Activated CD8-positive, alpha-beta T cell treated with anti-CD3 and anti-CD28 coated beads, Interleukin-2, amount 10 ng/mL, durations not matched to agents 7 days and 5 days (primary cell): Measurements from ENCODE around the gene ZMIZ1. TPM values are rescaled to one million over a fixed set of nuclear protein-coding genes. Genes with fewer than 3 reads are reported as not detected.

ENCODE experiments used
- ATAC-seq: fragments of 150-1000 bp; cut with Tn5 transposase; one replicate; pipeline ENCODE4 v1.10.0; 2021; ENCODE audit warnings: moderate library complexity
- CTCF ChIA-PET: fragments of 350-600 bp; sonication (Branson Sonifier 250); formaldehyde crosslinking; loops from one replicate; lab custom pipeline; 2021; ENCODE audit warnings: antibody characterized with exemption; lab: Charles Lee
- POLR2A ChIA-PET: fragments of 350-600 bp; sonication (Branson Sonifier 250); formaldehyde crosslinking; loops from one replicate; lab custom pipeline; 2021; ENCODE audit warnings: antibody characterized with exemption; lab: Charles Lee
- DNase-seq: peaks from one replicate; pipeline ENCODE4 v3.0.0-alpha.2; 2020
- H3K27ac Mint-ChIP-seq: one replicate; pipeline ENCODE4 v1.8.0; 2021; ENCODE audit warnings: mild to moderate bottlenecking, mixed read lengths
- H3K27me3 Mint-ChIP-seq: one replicate; pipeline ENCODE4 v1.8.0; 2021; ENCODE audit warnings: low read depth, mixed read lengths
- H3K36me3 Mint-ChIP-seq: one replicate; pipeline ENCODE4 v1.8.0; 2021; ENCODE audit warnings: low read depth, mixed read lengths
- H3K4me1 Mint-ChIP-seq: one replicate; pipeline ENCODE4 v1.8.0; 2021; ENCODE audit warnings: low read depth, mixed read lengths
- H3K4me3 Mint-ChIP-seq: one replicate; pipeline ENCODE4 v1.8.0; 2021; ENCODE audit warnings: mild to moderate bottlenecking, mixed read lengths
- H3K9me3 Mint-ChIP-seq: one replicate; pipeline ENCODE4 v1.8.0; 2022; ENCODE audit warnings: mixed read lengths; ENCODE audit not compliant: insufficient read depth
- total RNA-seq, 2 experiments: library from RNA; stranded (reverse); gene quantifications; one replicate each; pipeline ENCODE4 v1.2.3, GENCODE V29; 2021

ZMIZ1 gene
- total RNA-seq, 2 experiments from 2014 or later, result 39.9 to 40.6 TPM

- ChIA-PET CTCF (no interaction called here), POLR2A (no interaction called here)
- peaks cover 26% of the 10 kb centered on the region for H3K4me1 Mint-ChIP-seq
- H3K27ac Mint-ChIP-seq, result no peak overlapping the region
- H3K4me3 Mint-ChIP-seq, result no peak overlapping the region
- no peaks in the 10 kb centered on the region for H3K9me3 Mint-ChIP-seq
- no peak for DNase-seq
- H3K27me3 Mint-ChIP-seq, result no peaks in the 10 kb centered on the region
- no peaks in the 10 kb centered on the region for H3K36me3 Mint-ChIP-seq
- no peak for ATAC-seq
Observed at GRCh38 chr10:79082035-79082373, 13.2 kb downstream of the ZMIZ1 start.

- CTCF ChIA-PET, result interaction anchor here (0.9 kb wide), 1 partner anchor 112 kb away, joined by 3 read pairs; no protein-coding TSS in a partner anchor
- no peak overlapping the region for H3K4me3 Mint-ChIP-seq
Observed at GRCh38 chr10:79082631-79083596, 14.1 kb downstream of the ZMIZ1 start.

GRCh38 chr10:79084012-79084971, 15.5 kb downstream of the ZMIZ1 start:
- H3K9me3 Mint-ChIP-seq, result no peaks in the 10 kb centered on the region
- no peaks in the 10 kb centered on the region for H3K27me3 Mint-ChIP-seq
- peaks cover 24% of the 10 kb centered on the region for H3K4me1 Mint-ChIP-seq
- DNase-seq (no peak), ATAC-seq (peak; percentile 76)
- H3K4me3 Mint-ChIP-seq, result no peak overlapping the region
- no peaks in the 10 kb centered on the region for H3K36me3 Mint-ChIP-seq
- ChIA-PET POLR2A (no interaction called here), CTCF (no interaction called here)
- peak overlapping the region; percentile 5 for H3K27ac Mint-ChIP-seq

More at GRCh38 chr10:79082631-79083596, 14.1 kb downstream of the ZMIZ1 start:
- H3K27ac Mint-ChIP-seq, result peak overlapping the region; percentile 37
- peaks cover 26% of the 10 kb centered on the region for H3K4me1 Mint-ChIP-seq
- POLR2A ChIA-PET, result no interaction called here
- H3K36me3 Mint-ChIP-seq, result no peaks in the 10 kb centered on the region
- H3K9me3 Mint-ChIP-seq, result no peaks in the 10 kb centered on the region
- ATAC-seq (no peak), DNase-seq (no peak)
- H3K27me3 Mint-ChIP-seq, result no peaks in the 10 kb centered on the region

- H3K27ac Mint-ChIP-seq, result no peak overlapping the region
- ChIA-PET POLR2A (no interaction called here), CTCF (no interaction called here)
Observed at GRCh38 chr10:79084972-79085597, 16.3 kb downstream of the ZMIZ1 start.

GRCh38 chr10:79086822-79087221, 18.1 kb downstream of the ZMIZ1 start:
- Mint-ChIP-seq H3K4me3 (no peak overlapping the region), H3K27me3 (no peaks in the 10 kb centered on the region), H3K9me3 (no peaks in the 10 kb centered on the region), H3K27ac (peak overlapping the region; percentile 18), H3K4me1 (peaks cover 29% of the 10 kb centered on the region), H3K36me3 (no peaks in the 10 kb centered on the region)
- DNase-seq (no peak), ATAC-seq (no peak)
- ChIA-PET POLR2A (no interaction called here), CTCF (no interaction called here)

More at GRCh38 chr10:79084972-79085597, 16.3 kb downstream of the ZMIZ1 start:
- H3K36me3 Mint-ChIP-seq, result no peaks in the 10 kb centered on the region
- no peaks in the 10 kb centered on the region for H3K27me3 Mint-ChIP-seq
- no peak for ATAC-seq
- H3K4me3 Mint-ChIP-seq, result no peak overlapping the region
- no peaks in the 10 kb centered on the region for H3K9me3 Mint-ChIP-seq
- no peak for DNase-seq
- peaks cover 26% of the 10 kb centered on the region for H3K4me1 Mint-ChIP-seq

- peaks cover 29% of the 10 kb centered on the region for H3K4me1 Mint-ChIP-seq
- CTCF ChIA-PET, result no interaction called here
- no peak for DNase-seq
- ATAC-seq, result no peak
- POLR2A ChIA-PET, result no interaction called here
- no peaks in the 10 kb centered on the region for H3K36me3 Mint-ChIP-seq
- no peak overlapping the region for H3K27ac Mint-ChIP-seq
- no peak overlapping the region for H3K4me3 Mint-ChIP-seq
- H3K27me3 Mint-ChIP-seq, result no peaks in the 10 kb centered on the region
- no peaks in the 10 kb centered on the region for H3K9me3 Mint-ChIP-seq
Observed at GRCh38 chr10:79087721-79088120, 19.0 kb downstream of the ZMIZ1 start.

GRCh38 chr10:79088176-79088575, 19.4 kb downstream of the ZMIZ1 start:
- no peak for ATAC-seq
- no peaks in the 10 kb centered on the region for H3K9me3 Mint-ChIP-seq
- no peak overlapping the region for H3K4me3 Mint-ChIP-seq
- no peak overlapping the region for H3K27ac Mint-ChIP-seq
- POLR2A ChIA-PET, result no interaction called here
- H3K27me3 Mint-ChIP-seq, result no peaks in the 10 kb centered on the region
- peaks cover 26% of the 10 kb centered on the region for H3K4me1 Mint-ChIP-seq
- CTCF ChIA-PET, result no interaction called here
- no peak for DNase-seq
- no peaks in the 10 kb centered on the region for H3K36me3 Mint-ChIP-seq

- H3K36me3 Mint-ChIP-seq, result no peaks in the 10 kb centered on the region
- DNase-seq, result no peak
- H3K9me3 Mint-ChIP-seq, result no peaks in the 10 kb centered on the region
- H3K27ac Mint-ChIP-seq, result no peak overlapping the region
- no peak overlapping the region for H3K4me3 Mint-ChIP-seq
- no peaks in the 10 kb centered on the region for H3K27me3 Mint-ChIP-seq
- CTCF ChIA-PET, result no interaction called here
- no peak for ATAC-seq
- peaks cover 24% of the 10 kb centered on the region for H3K4me1 Mint-ChIP-seq
- POLR2A ChIA-PET, result no interaction called here
Observed at GRCh38 chr10:79088613-79089355, 20.0 kb downstream of the ZMIZ1 start.

- no peak for DNase-seq
- peak overlapping the region; percentile 24 for H3K27ac Mint-ChIP-seq
- POLR2A ChIA-PET, result no interaction called here
- H3K9me3 Mint-ChIP-seq, result no peaks in the 10 kb centered on the region
- H3K4me1 Mint-ChIP-seq, result peaks cover 17% of the 10 kb centered on the region
- no peak overlapping the region for H3K4me3 Mint-ChIP-seq
- H3K36me3 Mint-ChIP-seq, result no peaks in the 10 kb centered on the region
- H3K27me3 Mint-ChIP-seq, result no peaks in the 10 kb centered on the region
- CTCF ChIA-PET, result no interaction called here
- ATAC-seq, result no peak
Observed at GRCh38 chr10:79089632-79090031, 20.9 kb downstream of the ZMIZ1 start.

- Mint-ChIP-seq H3K4me1 (peaks cover 12% of the 10 kb centered on the region), H3K36me3 (no peaks in the 10 kb centered on the region), H3K27ac (no peak overlapping the region), H3K4me3 (no peak overlapping the region), H3K27me3 (no peaks in the 10 kb centered on the region), H3K9me3 (no peaks in the 10 kb centered on the region)
- no peak for ATAC-seq
- DNase-seq, result no peak
- CTCF ChIA-PET, result interaction anchor here (1.1 kb wide), 1 partner anchor 106 kb away, joined by 3 read pairs; no protein-coding TSS in a partner anchor
- POLR2A ChIA-PET, result no interaction called here
Observed at GRCh38 chr10:79090134-79090803, 21.5 kb downstream of the ZMIZ1 start.
